Hepatocyte (in vitro differentiated cells): ENCODE results near the gene CYP26A1.

Experiments used
- CTCF ChIP-seq: fragments of 200-600 bp; sonication (generic); IDR thresholded peaks from 2 replicates; pipeline ENCODE4 v1.5.1; 2016; ENCODE audit warnings: antibody characterized with exemption, mild to moderate bottlenecking; ENCODE audit not compliant: poor library complexity
- EZH2 ChIP-seq: fragments of 200-600 bp; sonication (generic); IDR thresholded peaks from 2 replicates; pipeline ENCODE4 v1.6.1; 2016; ENCODE audit warnings: antibody characterized with exemption, mild to moderate bottlenecking, borderline replicate concordance

- no peak for TF ChIP-seq CTCF
- no peak for TF ChIP-seq EZH2
Observed at GRCh38 chr10:93034426-93034825, 39.3 kb upstream of the CYP26A1 start.
